IgD-negative memory B cell (primary cell): Measurements from ENCODE around the gene FXYD5. TPM values are rescaled to one million over a fixed set of nuclear protein-coding genes. Genes with fewer than 3 reads are reported as not detected.
"Not testable (repeated sequence)": the region's sequence is repeated elsewhere in the genome, so short reads cannot be mapped to it uniquely, and the experiment has no call there.

Source experiments
- H3K27ac Mint-ChIP-seq, 3 donors: one replicate each; pipeline ENCODE4 v1.8.0; 2020 to 2022; ENCODE audit warnings: mild to moderate bottlenecking in 3 of 3, mixed read lengths in 3 of 3, moderate library complexity in 1 of 3
- H3K27me3 Mint-ChIP-seq: one replicate; pipeline ENCODE4 v1.8.0; 2021; ENCODE audit warnings: mixed read lengths
- H3K36me3 Mint-ChIP-seq: one replicate; pipeline ENCODE4 v1.8.0; 2020; ENCODE audit warnings: mild to moderate bottlenecking, mixed read lengths
- H3K4me1 Mint-ChIP-seq, 3 donors: one replicate each; pipeline ENCODE4 v1.8.0; 2020 to 2022; ENCODE audit warnings: mixed read lengths in 3 of 3, mild to moderate bottlenecking in 1 of 3
- H3K4me3 Mint-ChIP-seq, 4 donors: one replicate each; pipeline ENCODE4 v1.8.0; 2020 to 2022; ENCODE audit warnings: mild to moderate bottlenecking in 4 of 4, mixed read lengths in 4 of 4, moderate library complexity in 3 of 4
- H3K9me3 Mint-ChIP-seq, 3 donors: one replicate each; pipeline ENCODE4 v1.8.0; 2020 to 2021; ENCODE audit warnings: mixed read lengths in 3 of 3, mild to moderate bottlenecking in 1 of 3
- polyA plus RNA-seq: library from polyadenylated mRNA; unstranded; fragments of 300-500 nt; fragmentation: Illumina TruSeq; gene quantifications from one replicate; pipeline ENCODE4 v1.2.3, GENCODE V29; 2021

FXYD5 gene
- polyA plus RNA-seq, 1 donor from 2014 or later = 417 TPM

DNA sequence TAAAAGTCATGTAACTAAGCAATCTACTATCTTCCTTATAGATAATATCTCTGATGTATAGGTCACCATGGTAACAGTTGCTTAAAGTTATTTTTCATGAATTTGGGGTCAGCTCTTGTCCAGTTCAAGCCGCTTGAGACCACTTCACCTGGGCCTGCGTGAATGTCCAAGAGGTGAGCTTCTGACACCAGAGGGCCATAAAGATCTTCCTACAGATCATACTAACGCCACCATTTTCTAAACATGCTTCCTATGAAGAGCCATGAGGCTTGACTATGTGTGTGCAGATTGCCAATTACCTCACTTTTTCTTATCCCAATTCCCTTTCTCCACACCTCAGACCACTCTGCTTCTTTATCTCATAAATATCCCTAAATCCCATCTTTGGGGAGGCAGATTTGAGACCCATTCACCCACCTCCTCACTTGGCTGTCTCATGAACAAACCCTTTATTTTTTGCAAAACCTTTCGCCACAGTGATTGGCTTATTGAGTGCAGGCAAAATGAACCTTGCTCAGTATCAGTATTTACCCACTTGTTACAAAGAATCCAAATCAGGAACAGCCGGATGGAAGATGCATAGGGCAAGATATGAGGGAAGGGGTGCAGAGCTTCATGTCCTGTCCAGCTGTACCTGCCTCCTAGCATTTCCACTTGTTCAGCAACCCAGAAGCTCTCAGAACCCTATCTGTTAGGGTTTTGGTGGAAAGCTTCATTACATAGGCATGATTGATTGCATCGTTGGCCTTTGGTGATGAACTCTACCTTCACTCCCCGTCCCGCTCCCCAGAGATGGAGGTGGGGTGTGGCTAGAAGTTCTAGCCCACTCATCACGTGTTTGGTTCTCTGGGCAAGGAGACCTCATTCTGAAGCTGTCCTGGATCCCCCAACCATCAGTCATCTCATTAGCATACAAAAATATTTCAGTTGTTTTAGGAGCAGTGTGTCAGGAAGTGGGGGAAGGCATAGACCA lies 39.8 kb downstream of the FXYD5 start:
- peaks cover 1% of the 10 kb centered on the region for H3K36me3 Mint-ChIP-seq
- no peak overlapping the region for H3K4me3 Mint-ChIP-seq
- H3K27me3 Mint-ChIP-seq = peaks cover 3% of the 10 kb centered on the region
- peaks cover 0 to 5% (median 4%) of the 10 kb centered on the region in 3 donors for H3K4me1 Mint-ChIP-seq
- H3K27ac Mint-ChIP-seq = peak overlapping the region in 1 of 3 donors; percentile 87
- H3K9me3 Mint-ChIP-seq = no peaks in the 10 kb centered on the region

DNA sequence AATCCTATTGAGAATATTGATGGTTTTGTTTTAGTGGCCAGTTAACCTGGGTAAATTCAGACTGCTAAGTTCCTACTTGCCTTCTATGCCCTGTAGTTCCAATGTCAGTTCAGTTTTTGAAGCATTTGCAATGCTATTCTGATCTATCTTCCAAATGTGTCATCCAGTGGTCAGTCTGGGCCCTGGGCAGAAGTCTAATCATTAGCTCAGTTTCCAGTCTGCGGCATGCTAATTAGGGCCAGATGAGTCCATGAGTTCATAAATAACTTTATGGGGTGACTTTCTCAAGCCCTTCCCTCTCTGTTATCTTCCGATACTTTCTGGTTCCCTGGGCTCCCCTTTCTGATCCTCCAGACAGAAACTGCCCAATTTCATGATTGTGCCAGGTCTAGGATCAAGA lies 41.3 kb downstream of the FXYD5 start:
- H3K27ac Mint-ChIP-seq = no peak overlapping the region
- peaks cover 1% of the 10 kb centered on the region for H3K36me3 Mint-ChIP-seq
- H3K27me3 Mint-ChIP-seq = peaks cover 3% of the 10 kb centered on the region
- H3K9me3 Mint-ChIP-seq = no peaks in the 10 kb centered on the region
- peaks cover 0 to 6% (median 4%) of the 10 kb centered on the region in 3 donors for H3K4me1 Mint-ChIP-seq
- no peak overlapping the region for H3K4me3 Mint-ChIP-seq

DNA sequence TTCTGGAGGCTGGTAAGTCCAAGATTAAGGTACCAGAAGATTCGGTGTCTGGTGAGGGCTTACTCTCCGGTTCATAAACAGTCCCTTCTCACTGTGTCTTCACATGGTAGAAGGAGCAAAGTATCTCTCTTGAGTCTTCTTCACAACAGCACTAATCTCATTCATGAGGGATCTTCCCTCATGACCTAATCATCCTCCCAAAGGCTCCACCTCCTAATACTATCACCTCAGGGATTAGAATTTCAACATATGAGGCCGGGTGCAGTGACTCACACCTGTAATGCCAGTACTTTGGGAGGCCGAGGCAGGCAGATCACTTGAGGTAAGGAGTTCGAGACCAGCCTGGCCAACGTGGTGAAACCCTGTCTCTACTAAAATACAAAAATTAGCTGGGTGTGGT lies 42.3 kb downstream of the FXYD5 start:
- not testable (repeated sequence) for H3K27me3 Mint-ChIP-seq, H3K27ac Mint-ChIP-seq, H3K36me3 Mint-ChIP-seq, H3K9me3 Mint-ChIP-seq, H3K4me3 Mint-ChIP-seq, H3K4me1 Mint-ChIP-seq

- no peaks in the 10 kb centered on the region for H3K36me3 Mint-ChIP-seq
- peaks cover 3 to 7% (median 3%) of the 10 kb centered on the region in 3 donors for H3K4me1 Mint-ChIP-seq
- no peak overlapping the region for H3K27ac Mint-ChIP-seq
- H3K9me3 Mint-ChIP-seq = no peaks in the 10 kb centered on the region
- peaks cover 1% of the 10 kb centered on the region for H3K27me3 Mint-ChIP-seq
- no peak overlapping the region for H3K4me3 Mint-ChIP-seq
These were observed 44.9 kb downstream of the FXYD5 start for GRCh38 chr19:35199481-35199880.

DNA sequence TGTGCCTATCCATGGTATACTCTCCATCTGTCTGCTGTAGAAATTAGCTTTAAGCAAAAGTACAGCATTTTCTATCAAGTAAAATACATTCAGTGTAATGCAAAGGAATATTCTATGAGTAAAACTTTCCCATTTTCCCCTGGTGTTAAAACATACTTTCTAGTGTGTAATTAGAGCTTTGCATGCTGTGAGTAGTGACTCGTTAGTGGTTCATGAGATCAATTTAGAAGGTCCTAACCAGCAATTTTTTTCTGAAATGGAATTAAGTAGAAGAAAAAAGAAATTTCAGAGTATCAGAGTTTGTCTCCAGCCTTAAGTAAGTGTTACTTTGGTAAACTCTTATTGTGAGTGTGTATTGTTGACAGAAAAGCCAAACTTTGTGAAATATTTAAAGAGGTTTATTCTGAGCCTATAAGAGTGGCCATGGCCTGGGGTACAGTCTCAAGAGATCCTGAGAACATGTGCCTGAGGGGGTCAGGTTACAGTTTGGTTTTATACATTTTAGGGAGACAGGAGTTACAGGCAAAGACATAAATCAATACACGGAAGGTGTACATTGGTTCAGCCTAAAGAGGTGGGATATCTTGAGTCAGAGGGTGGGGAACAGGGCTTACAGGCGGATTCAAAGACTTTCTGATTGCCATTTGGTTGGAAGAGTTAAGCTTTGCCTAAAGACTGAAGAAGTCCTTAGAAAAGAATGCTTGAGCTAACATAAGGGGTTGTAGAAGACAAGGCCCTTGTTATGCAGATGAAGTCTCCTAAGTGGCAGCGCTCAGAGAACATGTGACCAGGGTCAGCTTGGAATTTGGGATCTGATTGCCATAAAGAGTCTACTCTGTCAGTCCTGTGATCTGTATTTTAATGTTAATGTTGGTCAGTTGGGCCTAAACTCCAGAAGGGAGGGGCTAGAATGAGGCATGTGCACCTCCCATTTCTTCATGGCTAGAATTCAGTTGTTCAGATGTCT lies 48.5 kb downstream of the FXYD5 start:
- peaks cover 1% of the 10 kb centered on the region for H3K27me3 Mint-ChIP-seq
- peaks cover 27 to 38% (median 32%) of the 10 kb centered on the region in 3 donors for H3K4me1 Mint-ChIP-seq
- H3K36me3 Mint-ChIP-seq = no peaks in the 10 kb centered on the region
- peaks cover 0 to under 1% (median 0%) of the 10 kb centered on the region in 3 donors for H3K9me3 Mint-ChIP-seq
- peak overlapping the region in 1 of 3 donors; percentile 65 for H3K27ac Mint-ChIP-seq
- peak overlapping the region in 1 of 4 donors; percentile 41 for H3K4me3 Mint-ChIP-seq

- Mint-ChIP-seq H3K36me3 (no peaks in the 10 kb centered on the region), H3K9me3 (peaks cover 0 to 2% (median 0%) of the 10 kb centered on the region in 3 donors), H3K4me1 (peaks cover 29 to 43% (median 38%) of the 10 kb centered on the region in 3 donors), H3K27me3 (no peaks in the 10 kb centered on the region), H3K27ac (peak overlapping the region; percentile 96 to 99 (median 98)), H3K4me3 (peak overlapping the region; percentile 71 to 89 (median 78))
These were observed 50.5 kb downstream of the FXYD5 start for GRCh38 chr19:35204799-35205732.

DNA sequence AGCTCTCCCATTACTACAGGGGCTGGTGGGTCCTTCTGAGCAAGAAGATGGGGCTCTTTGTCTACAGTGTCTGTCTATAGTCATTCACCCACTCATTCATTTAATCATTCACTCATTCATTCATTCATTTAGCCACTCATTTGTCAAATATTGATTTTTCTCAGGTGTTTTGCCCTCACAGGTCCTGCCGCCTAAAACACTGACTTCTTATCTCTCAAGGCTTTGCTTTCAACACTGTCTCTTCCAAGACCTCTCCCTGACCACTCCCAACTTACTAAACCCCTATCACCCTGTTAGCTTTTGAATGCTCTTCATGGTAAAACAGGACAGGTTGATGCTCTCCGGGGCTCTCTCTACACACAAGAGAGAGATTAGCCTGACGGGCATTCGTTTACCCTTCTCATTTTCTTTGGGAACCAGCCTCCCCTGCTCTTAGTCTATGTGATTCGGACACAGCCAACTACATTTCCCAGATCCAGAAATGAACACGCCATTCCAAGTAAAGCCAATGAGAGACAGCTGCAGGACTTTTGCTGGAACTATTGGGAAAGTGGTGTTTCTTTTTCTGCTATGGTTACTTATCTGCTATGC lies 51.3 kb downstream of the FXYD5 start:
- H3K9me3 Mint-ChIP-seq = peaks cover 0 to 2% (median 0%) of the 10 kb centered on the region in 3 donors

DNA sequence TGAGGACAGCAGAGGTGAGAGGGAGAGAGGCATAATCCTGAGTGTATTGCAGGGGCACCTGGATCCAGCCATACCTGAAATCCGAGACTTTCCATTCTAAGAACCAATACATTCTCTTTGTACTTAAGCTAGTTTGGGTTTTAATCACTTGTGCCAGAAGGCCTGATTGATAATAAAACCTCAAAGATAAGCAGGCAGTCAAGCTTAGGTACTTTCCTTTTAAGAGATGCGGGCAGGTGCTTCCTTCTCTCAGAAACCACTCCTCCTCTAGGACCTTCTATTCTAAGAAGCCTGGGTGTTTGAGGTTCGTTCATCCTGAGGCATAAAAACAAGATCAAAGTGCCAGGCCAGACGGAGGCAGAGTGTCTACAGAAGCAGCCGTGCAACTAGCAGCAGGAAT lies 51.8 kb downstream of the FXYD5 start:
- Mint-ChIP-seq H3K36me3 (no peaks in the 10 kb centered on the region), H3K9me3 (peaks cover 0 to 2% (median 0%) of the 10 kb centered on the region in 3 donors), H3K27ac (peak overlapping the region; percentile 96 to 99 (median 98)), H3K4me3 (peak overlapping the region; percentile 71 to 89 (median 78)), H3K4me1 (peaks cover 34 to 47% (median 43%) of the 10 kb centered on the region in 3 donors), H3K27me3 (no peaks in the 10 kb centered on the region)

More for the DNA sequence above, 51.3 kb downstream of the FXYD5 start:
- H3K4me1 Mint-ChIP-seq = peaks cover 32 to 46% (median 41%) of the 10 kb centered on the region in 3 donors
- H3K27ac Mint-ChIP-seq = peak overlapping the region; percentile 96 to 99 (median 98)
- H3K27me3 Mint-ChIP-seq = no peaks in the 10 kb centered on the region
- H3K4me3 Mint-ChIP-seq = peak overlapping the region; percentile 71 to 89 (median 78)
- H3K36me3 Mint-ChIP-seq = no peaks in the 10 kb centered on the region

- Mint-ChIP-seq H3K4me1 (peaks cover 38 to 52% (median 47%) of the 10 kb centered on the region in 3 donors), H3K27me3 (no peaks in the 10 kb centered on the region), H3K9me3 (peaks cover 0 to 2% (median 0%) of the 10 kb centered on the region in 3 donors), H3K4me3 (peak overlapping the region; percentile 54 to 89 (median 78)), H3K36me3 (no peaks in the 10 kb centered on the region), H3K27ac (peak overlapping the region; percentile 96 to 99 (median 98))
These were observed 52.3 kb downstream of the FXYD5 start for GRCh38 chr19:35206855-35207254.

DNA sequence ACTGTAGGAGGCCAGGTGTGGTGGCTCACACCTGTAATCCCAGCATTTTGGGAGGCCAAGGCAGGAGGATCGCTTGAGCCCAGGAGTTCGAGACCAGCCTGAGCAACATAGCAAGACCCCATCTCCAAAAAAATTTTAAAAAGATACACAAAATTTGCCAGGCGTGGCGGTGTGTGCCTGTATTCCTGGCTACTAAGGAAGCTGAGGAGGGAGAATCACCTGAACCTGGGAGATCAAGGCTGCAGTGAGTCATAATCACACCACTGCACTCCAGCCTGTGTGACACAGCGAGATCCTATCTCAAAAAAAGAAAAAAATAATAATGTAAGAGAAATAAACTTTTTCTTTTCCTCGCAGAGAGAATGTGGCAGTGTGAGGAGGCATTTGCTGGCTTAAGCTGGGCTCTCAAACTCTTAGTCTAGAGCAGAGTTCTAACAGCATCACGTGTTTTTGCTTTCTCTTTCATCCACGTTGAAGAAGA lies 52.9 kb downstream of the FXYD5 start:
- Mint-ChIP-seq H3K9me3 (peaks cover 0 to 2% (median 0%) of the 10 kb centered on the region in 3 donors), H3K27me3 (no peaks in the 10 kb centered on the region), H3K27ac (peak overlapping the region; percentile 94 to 99 (median 98)), H3K4me3 (peak overlapping the region in 3 of 4 donors; percentile 43 to 68 (median 61)), H3K4me1 (peaks cover 44 to 58% (median 53%) of the 10 kb centered on the region in 3 donors), H3K36me3 (no peaks in the 10 kb centered on the region)

DNA sequence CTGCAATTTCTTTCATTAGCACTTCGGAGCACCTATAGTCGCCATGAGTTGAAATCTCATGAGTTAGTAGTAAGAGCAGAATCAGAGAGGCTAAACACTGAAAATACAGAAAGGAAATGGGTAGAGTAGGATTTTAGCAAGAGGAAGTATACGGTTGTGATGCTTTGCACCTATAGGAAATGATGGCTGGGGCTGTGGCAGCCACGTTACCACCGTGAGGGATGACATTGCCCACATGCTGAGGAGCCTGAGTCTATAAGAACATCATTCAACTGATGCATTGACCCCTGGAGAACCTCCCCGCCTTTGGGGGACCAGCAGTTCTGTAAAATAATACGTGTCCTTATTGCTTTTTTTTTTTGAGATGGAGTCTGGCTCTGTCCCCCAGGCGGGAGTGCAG lies 53.6 kb downstream of the FXYD5 start:
- H3K4me3 Mint-ChIP-seq = peak overlapping the region in 3 of 4 donors; percentile 43 to 68 (median 43)
- no peaks in the 10 kb centered on the region for H3K27me3 Mint-ChIP-seq
- peak overlapping the region; percentile 94 to 99 (median 98) for H3K27ac Mint-ChIP-seq
- no peaks in the 10 kb centered on the region for H3K36me3 Mint-ChIP-seq
- H3K9me3 Mint-ChIP-seq = peaks cover 0 to 2% (median 0%) of the 10 kb centered on the region in 3 donors
- H3K4me1 Mint-ChIP-seq = peaks cover 45 to 59% (median 57%) of the 10 kb centered on the region in 3 donors

- peak overlapping the region in 2 of 4 donors; percentile 16 to 56 for H3K4me3 Mint-ChIP-seq
These were observed 55.1 kb downstream of the FXYD5 start for GRCh38 chr19:35209646-35210045.

More at GRCh38 chr19:35209646-35210045, 55.1 kb downstream of the FXYD5 start:
- no peaks in the 10 kb centered on the region for H3K27me3 Mint-ChIP-seq
- peaks cover 48 to 68% (median 64%) of the 10 kb centered on the region in 3 donors for H3K4me1 Mint-ChIP-seq
- peak overlapping the region; percentile 6 to 98 (median 88) for H3K27ac Mint-ChIP-seq
- H3K36me3 Mint-ChIP-seq = no peaks in the 10 kb centered on the region
- H3K9me3 Mint-ChIP-seq = peaks cover 0 to 2% (median 0%) of the 10 kb centered on the region in 3 donors
